SK-N-SH (cell line): Measurements from ENCODE around the gene SMARCA2. TPM values are rescaled to one million over a fixed set of nuclear protein-coding genes. Genes with fewer than 3 reads are reported as not detected.

Experiments used
- CTCF ChIA-PET: fragments of 300-600, 350-600 bp; formaldehyde crosslinking; extraction: SDS; loops from one replicate; lab custom pipeline; 2021; lab: Yijun Ruan, JAX
- POLR2A ChIA-PET: fragments of 350-600 bp; sonication (Branson Sonifier 250); formaldehyde crosslinking; extraction: SDS; loops from one replicate; lab custom pipeline; 2020; ENCODE audit warnings: antibody characterized with exemption, inconsistent platforms; lab: Yijun Ruan, JAX
- DNase-seq: peaks from one replicate; pipeline ENCODE4 v3.0.0; 2012
- H2AFZ ChIP-seq: fragments of 200-600 bp; sonication (generic); 2 replicates; pipeline ENCODE4 v1.8.1; 2016; ENCODE audit warnings: antibody characterized with exemption, mild to moderate bottlenecking, low read depth
- H3F3A ChIP-seq: fragments of 200-600 bp; sonication (generic); replicated peaks from 2 replicates; pipeline ENCODE3; 2016; ENCODE audit warnings: antibody characterized with exemption, mild to moderate bottlenecking; ENCODE audit not compliant: insufficient read depth
- H3K27ac ChIP-seq, 2 experiments: fragments of 200-500 bp in 1 of 2; fragments of 200-600 bp in 1 of 2; sonication (Bioruptor generic) in 1 of 2; sonication (generic), shearing (Covaris generic) in 1 of 2; 2 replicates each; pipeline versions ENCODE4 v1.5.1 to v1.6.1; 2014 to 2016; ENCODE audit warnings: low read depth in 2 of 2, inconsistent platforms in 1 of 2, low read length in 1 of 2, mild to moderate bottlenecking in 1 of 2, mixed read lengths in 1 of 2
- H3K27me3 ChIP-seq: fragments of 200-600 bp; sonication (generic), shearing (Covaris generic); 2 replicates; pipeline ENCODE4 v1.6.1; 2016; ENCODE audit warnings: mixed run types; ENCODE audit not compliant: insufficient read depth
- H3K36me3 ChIP-seq, 2 experiments: fragments of 200-500 bp in 1 of 2; fragments of 200-600 bp in 1 of 2; sonication (Bioruptor generic) in 1 of 2; sonication (generic) in 1 of 2; replicated peaks in 1 of 2; 2 replicates each; pipeline versions ENCODE3 to v1.5.1; 2014 to 2016; ENCODE audit warnings: low read length in 1 of 2, mild to moderate bottlenecking in 1 of 2; ENCODE audit not compliant: insufficient read depth in 2 of 2, control insufficient read depth in 1 of 2
- H3K4me1 ChIP-seq, 2 experiments: fragments of 200-500 bp in 1 of 2; fragments of 200-600 bp in 1 of 2; sonication (Bioruptor generic) in 1 of 2; sonication (generic), shearing (Covaris generic) in 1 of 2; 2 replicates each; pipeline versions ENCODE4 v1.5.1 to v1.6.1; 2014 to 2016; ENCODE audit warnings: low read depth in 1 of 2, low read length in 1 of 2, mixed run types in 1 of 2; ENCODE audit not compliant: insufficient read depth in 2 of 2, control insufficient read depth in 1 of 2
- H3K4me2 ChIP-seq: fragments of 200-600 bp; sonication (generic), shearing (Covaris generic); 2 replicates; pipeline ENCODE4 v1.6.1; 2017; ENCODE audit warnings: mixed run types
- H3K4me3 ChIP-seq, 2 experiments: fragments of 200-500 bp in 1 of 2; fragments of 200-600 bp in 1 of 2; sonication (Bioruptor generic) in 1 of 2; sonication (generic), shearing (Covaris generic) in 1 of 2; 2 replicates each; pipeline versions ENCODE4 v1.5.1 to v1.8.1; 2014 to 2016; ENCODE audit warnings: low read depth in 2 of 2, inconsistent platforms in 1 of 2, low read length in 1 of 2, mild to moderate bottlenecking in 1 of 2, mixed read lengths in 1 of 2, moderate library complexity in 1 of 2
- H3K79me2 ChIP-seq: fragments of 200-600 bp; sonication (generic); 2 replicates; pipeline ENCODE4 v1.8.1; 2017; ENCODE audit warnings: mild to moderate bottlenecking; ENCODE audit not compliant: insufficient read depth
- H3K9ac ChIP-seq: fragments of 200-600 bp; sonication (generic); 2 replicates; pipeline ENCODE4 v1.6.1; 2017; ENCODE audit warnings: mixed run types
- H3K9me2 ChIP-seq: fragments of 200-600 bp; sonication (generic); 2 replicates; pipeline ENCODE4 v1.6.1; 2017; ENCODE audit warnings: mixed run types
- H3K9me3 ChIP-seq: fragments of 200-600 bp; sonication (generic); 2 replicates; pipeline ENCODE4 v1.6.1; 2017; ENCODE audit warnings: mixed run types, mild to moderate bottlenecking, moderate library complexity
- H4K20me1 ChIP-seq: fragments of 200-600 bp; sonication (generic); 2 replicates; pipeline ENCODE4 v1.6.1; 2017; ENCODE audit warnings: mild to moderate bottlenecking, mixed run types; ENCODE audit not compliant: insufficient read depth
- ELF1 ChIP-seq: IDR thresholded peaks from 2 replicates; pipeline ENCODE4 v1.4.0; 2012
- EP300 ChIP-seq, 2 experiments: IDR thresholded peaks; 2 replicates each; pipeline versions ENCODE4 v1.4.0 to v1.6.1; 2012; ENCODE audit warnings: borderline replicate concordance in 1 of 2, low read depth in 1 of 2, low read length in 1 of 2
- FOSL2 ChIP-seq: IDR thresholded peaks from 2 replicates; pipeline ENCODE4 v1.4.0; 2012; ENCODE audit warnings: low read depth, mild to moderate bottlenecking, moderate library complexity, borderline replicate concordance
- FOXJ3 ChIP-seq: sonication (generic); formaldehyde crosslinking; IDR thresholded peaks from 2 replicates; pipeline ENCODE4 v1.5.1; 2020; ENCODE audit warnings: mild to moderate bottlenecking, missing genetic modification reagents
- GABPA ChIP-seq: IDR thresholded peaks from 2 replicates; pipeline ENCODE4 v1.4.0; 2012; ENCODE audit warnings: low read depth, mild to moderate bottlenecking
- MEF2A ChIP-seq: IDR thresholded peaks from 2 replicates; pipeline ENCODE4 v1.4.0; 2012; ENCODE audit warnings: low read depth, borderline replicate concordance
- NFIC ChIP-seq: IDR thresholded peaks from 2 replicates; pipeline ENCODE4 v1.4.0; 2012; ENCODE audit warnings: borderline replicate concordance
- NRF1 ChIP-seq: IDR thresholded peaks from 2 replicates; pipeline ENCODE4 v1.6.1; 2012; ENCODE audit warnings: low read depth, mild to moderate bottlenecking, low read length
- POLR2AphosphoS5 ChIP-seq: IDR thresholded peaks from 2 replicates; pipeline ENCODE4 v1.6.1; 2012; ENCODE audit warnings: low read depth, low read length
- RFX5 ChIP-seq: IDR thresholded peaks from 2 replicates; pipeline ENCODE4 v1.6.1; 2012; ENCODE audit warnings: mild to moderate bottlenecking, improper control_type of control experiment, low read length
- RXRA ChIP-seq: IDR thresholded peaks from 2 replicates; pipeline ENCODE4 v1.4.0; 2012; ENCODE audit warnings: low read depth, mild to moderate bottlenecking, borderline replicate concordance
- SMC3 ChIP-seq: IDR thresholded peaks from 2 replicates; pipeline ENCODE4 v1.6.1; 2012; ENCODE audit warnings: low read depth, low read length, improper control_type of control experiment
- TCF12 ChIP-seq: IDR thresholded peaks from 2 replicates; pipeline ENCODE4 v1.4.0; 2012
- TEAD4 ChIP-seq: IDR thresholded peaks from 2 replicates; pipeline ENCODE4 v1.4.0; 2012; ENCODE audit warnings: mild to moderate bottlenecking, borderline replicate concordance; ENCODE audit not compliant: insufficient read depth
- USF2 ChIP-seq: fragments of 150-350 bp; IDR thresholded peaks from 2 replicates; pipeline ENCODE4 v1.6.1; 2017; ENCODE audit warnings: antibody characterized with exemption, low read length, low read depth, borderline replicate concordance
- WGBS: methylation state at CpG from one replicate; pipeline ENCODE4 v1.1.6; 2017; ENCODE audit warnings: low lambda C conversion rate; 5-methylcytosine and 5-hydroxymethylcytosine counted together
- polyA plus RNA-seq, 3 experiments: library from polyadenylated mRNA; depleted of rRNA; stranded (reverse); fragments of >200 nt; gene quantifications; 2 replicates each; pipeline ENCODE4 v1.2.3, GENCODE V29; 2012
- TF ChIP-seq, protein P1 (sequence below): IDR thresholded peaks from 2 replicates; pipeline ENCODE4 v1.4.0; 2012; ENCODE audit warnings: low read depth, borderline replicate concordance
- TF ChIP-seq, protein P2 (sequence below): IDR thresholded peaks from 2 replicates; pipeline ENCODE4 v1.4.0; 2012; ENCODE audit warnings: low read depth, borderline replicate concordance
- TF ChIP-seq, protein P3 (sequence below): fragments of 150-350 bp; IDR thresholded peaks from 2 replicates; pipeline ENCODE4 v1.6.1; 2016; ENCODE audit warnings: mild to moderate bottlenecking, low read depth, low read length

The SMARCA2 gene
- polyA plus RNA-seq, 1 of the 3 experiments (the other 2 are of a cell fraction): 17.4 TPM

DNA sequence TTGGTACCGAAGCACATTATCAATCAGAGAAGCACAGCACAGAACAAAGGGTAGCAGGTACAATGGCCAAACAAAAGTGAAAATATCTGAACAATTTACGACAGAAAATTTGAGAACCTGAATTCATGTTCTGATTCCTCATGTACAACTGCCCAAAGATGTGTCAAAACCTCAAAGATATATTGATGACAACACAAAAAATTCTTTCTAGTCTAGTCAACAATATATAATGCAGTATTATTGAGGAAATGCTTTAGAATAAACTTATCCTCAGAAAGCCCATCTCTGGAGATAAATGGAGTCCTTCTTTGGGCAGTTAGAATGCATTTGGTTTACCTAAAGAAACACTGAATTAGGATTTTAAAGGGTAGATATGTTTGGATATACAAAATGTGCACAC lies 6.8 kb upstream of the SMARCA2 start:
- peaks cover 3% of the 10 kb centered on the region; the same call in 1 of the 2 replicates for H3K27me3 ChIP-seq
- no peaks in the 10 kb centered on the region for H3F3A ChIP-seq
- no peak overlapping the region for H3K4me3 ChIP-seq
- no peak overlapping the region for H3K9ac ChIP-seq
- TF ChIP-seq, protein P1, sequence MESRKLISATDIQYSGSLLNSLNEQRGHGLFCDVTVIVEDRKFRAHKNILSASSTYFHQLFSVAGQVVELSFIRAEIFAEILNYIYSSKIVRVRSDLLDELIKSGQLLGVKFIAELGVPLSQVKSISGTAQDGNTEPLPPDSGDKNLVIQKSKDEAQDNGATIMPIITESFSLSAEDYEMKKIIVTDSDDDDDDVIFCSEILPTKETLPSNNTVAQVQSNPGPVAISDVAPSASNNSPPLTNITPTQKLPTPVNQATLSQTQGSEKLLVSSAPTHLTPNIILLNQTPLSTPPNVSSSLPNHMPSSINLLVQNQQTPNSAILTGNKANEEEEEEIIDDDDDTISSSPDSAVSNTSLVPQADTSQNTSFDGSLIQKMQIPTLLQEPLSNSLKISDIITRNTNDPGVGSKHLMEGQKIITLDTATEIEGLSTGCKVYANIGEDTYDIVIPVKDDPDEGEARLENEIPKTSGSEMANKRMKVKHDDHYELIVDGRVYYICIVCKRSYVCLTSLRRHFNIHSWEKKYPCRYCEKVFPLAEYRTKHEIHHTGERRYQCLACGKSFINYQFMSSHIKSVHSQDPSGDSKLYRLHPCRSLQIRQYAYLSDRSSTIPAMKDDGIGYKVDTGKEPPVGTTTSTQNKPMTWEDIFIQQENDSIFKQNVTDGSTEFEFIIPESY: no peak
- no peak for TF ChIP-seq GABPA
- no peak for TF ChIP-seq NRF1
- TF ChIP-seq FOSL2: no peak
- no peak for TF ChIP-seq RXRA
- TF ChIP-seq NFIC: no peak
- no peak for TF ChIP-seq MEF2A
- TF ChIP-seq USF2: no peak
- TF ChIP-seq POLR2AphosphoS5: no peak
- no peak for TF ChIP-seq ELF1
- no peak for TF ChIP-seq TEAD4
- no peak for TF ChIP-seq EP300 (IDR thresholded peaks at IDR 0.05; ENCODE audit: borderline replicate concordance in 1 of 2, low read depth in 1 of 2, low read length in 1 of 2)
- TF ChIP-seq, protein P2, sequence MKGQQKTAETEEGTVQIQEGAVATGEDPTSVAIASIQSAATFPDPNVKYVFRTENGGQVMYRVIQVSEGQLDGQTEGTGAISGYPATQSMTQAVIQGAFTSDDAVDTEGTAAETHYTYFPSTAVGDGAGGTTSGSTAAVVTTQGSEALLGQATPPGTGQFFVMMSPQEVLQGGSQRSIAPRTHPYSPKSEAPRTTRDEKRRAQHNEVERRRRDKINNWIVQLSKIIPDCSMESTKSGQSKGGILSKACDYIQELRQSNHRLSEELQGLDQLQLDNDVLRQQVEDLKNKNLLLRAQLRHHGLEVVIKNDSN: no peak
- TF ChIP-seq, protein P3, sequence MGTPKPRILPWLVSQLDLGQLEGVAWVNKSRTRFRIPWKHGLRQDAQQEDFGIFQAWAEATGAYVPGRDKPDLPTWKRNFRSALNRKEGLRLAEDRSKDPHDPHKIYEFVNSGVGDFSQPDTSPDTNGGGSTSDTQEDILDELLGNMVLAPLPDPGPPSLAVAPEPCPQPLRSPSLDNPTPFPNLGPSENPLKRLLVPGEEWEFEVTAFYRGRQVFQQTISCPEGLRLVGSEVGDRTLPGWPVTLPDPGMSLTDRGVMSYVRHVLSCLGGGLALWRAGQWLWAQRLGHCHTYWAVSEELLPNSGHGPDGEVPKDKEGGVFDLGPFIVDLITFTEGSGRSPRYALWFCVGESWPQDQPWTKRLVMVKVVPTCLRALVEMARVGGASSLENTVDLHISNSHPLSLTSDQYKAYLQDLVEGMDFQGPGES: no peak
- no peak for TF ChIP-seq TCF12
- no peak for TF ChIP-seq FOXJ3 (CRISPR knock-in tag)
- no peak for TF ChIP-seq RFX5
- no peak for TF ChIP-seq SMC3
- DNase-seq: no peak
- no peaks in the 10 kb centered on the region for H3K79me2 ChIP-seq
- CTCF ChIA-PET: no interaction called here
- POLR2A ChIA-PET: no interaction called here
- WGBS: 49% methylated on average over 2 of the region's 2 CpGs
- no peaks in the 10 kb centered on the region for H3K9me3 ChIP-seq
- H3K4me2 ChIP-seq: no peak overlapping the region
- no peaks in the 10 kb centered on the region for H4K20me1 ChIP-seq
- H3K27ac ChIP-seq: no peak overlapping the region
- no peaks in the 10 kb centered on the region for H3K36me3 ChIP-seq
- H2AFZ ChIP-seq: no peak overlapping the region
- no peaks in the 10 kb centered on the region for H3K9me2 ChIP-seq
- H3K4me1 ChIP-seq: no peaks in the 10 kb centered on the region; a peak in 1 of 4 replicates
